GM21528 (cell line): ENCODE measurements around the gene SARNP.
"Not testable (repeated sequence)": the region's sequence is repeated elsewhere in the genome, so short reads cannot be mapped to it uniquely, and the experiment has no call there.

Experiments
- ATAC-seq: cut with Tn5 transposase; IDR thresholded peaks from one replicate; pipeline ENCODE4 v1.9.1; 2021; ENCODE audit warnings: mild to moderate bottlenecking, moderate library complexity; ENCODE audit not compliant: unreplicated experiment, low FRiP score

Gene SARNP

GRCh38 chr12:55817345-55818139 lies at the start of gene SARNP, which contains the start of gene ORMDL2:
SARNP (minus strand) TSS chr12:55817724; CDS start chr12:55817701, 23 bp downstream.
ORMDL2 (plus strand) TSS chr12:55818041; CDS start chr12:55819000, 959 bp downstream.
- ATAC-seq = peak; percentile 97

GRCh38 chr12:55866454-55867004 lies 49.0 kb upstream of the SARNP start:
- ATAC-seq = not testable (repeated sequence)

- ATAC-seq = no peak
These were observed 47.8 kb upstream of the SARNP start for GRCh38 chr12:55865327-55865726.

- ATAC-seq = not testable (repeated sequence)
These were observed 45.4 kb upstream of the SARNP start for GRCh38 chr12:55862931-55863330.

- no peak for ATAC-seq
These were observed 44.8 kb upstream of the SARNP start for GRCh38 chr12:55862286-55862685.

GRCh38 chr12:55861871-55862270 lies 44.3 kb upstream of the SARNP start:
- ATAC-seq = no peak

- no peak for ATAC-seq
These were observed 43.9 kb upstream of the SARNP start for GRCh38 chr12:55861396-55861795.

- ATAC-seq = no peak
These were observed 35.2 kb upstream of the SARNP start for GRCh38 chr12:55852740-55853139.

GRCh38 chr12:55850893-55851292 lies 33.4 kb upstream of the SARNP start:
- ATAC-seq = no peak

- ATAC-seq = no peak
These were observed 32.9 kb upstream of the SARNP start for GRCh38 chr12:55850401-55850800.

- no peak for ATAC-seq
These were observed 32.3 kb upstream of the SARNP start for GRCh38 chr12:55849616-55850343.

- no peak for ATAC-seq
These were observed 30.2 kb upstream of the SARNP start for GRCh38 chr12:55847603-55848291.

GRCh38 chr12:55847033-55847432 lies 29.5 kb upstream of the SARNP start:
- no peak for ATAC-seq

GRCh38 chr12:55845785-55846496 lies 28.4 kb upstream of the SARNP start:
- no peak for ATAC-seq

GRCh38 chr12:55845361-55845760 lies 27.8 kb upstream of the SARNP start:
- no peak for ATAC-seq

- ATAC-seq = no peak
These were observed 27.4 kb upstream of the SARNP start for GRCh38 chr12:55844961-55845360.

- no peak for ATAC-seq
These were observed 25.9 kb upstream of the SARNP start for GRCh38 chr12:55843431-55843830.

GRCh38 chr12:55842681-55843429 lies 25.3 kb upstream of the SARNP start, which contains the start of gene MMP19:
MMP19 (minus strand) TSS chr12:55842936; CDS start chr12:55842830, 106 bp downstream.
- no peak for ATAC-seq

- ATAC-seq = no peak
These were observed 23.2 kb upstream of the SARNP start for GRCh38 chr12:55840581-55841351.
